ENCODE measurements around the gene PDSS2. TPM values are rescaled to one million over a fixed set of nuclear protein-coding genes. Genes with fewer than 3 reads are reported as not detected.
A peak's percentile ranks its signal among the peaks of the same experiment; 100 is the strongest.
"Not testable (repeated sequence)": the region's sequence is repeated elsewhere in the genome, so short reads cannot be mapped to it uniquely, and the experiment has no call there.

The PDSS2 gene
- total and polyA plus RNA-seq, 9 of the 15 experiments (the other 6 are each of a cell fraction or from before 2014, with no cell fraction given), result 5.8 to 21.1 (median 12.0) TPM

- TF ChIP-seq HINFP (tag; conservative IDR thresholded peaks at IDR 0.05; ENCODE audit: low read depth) (no peak), PHB2 (IDR thresholded peaks at IDR 0.05; ENCODE audit: low read depth) (no peak), RNF2 (IDR thresholded peaks at IDR 0.05) (peak; percentile 75; the same call in 1 of the 2 replicates), ZC3H8 (IDR thresholded peaks at IDR 0.05) (no peak), CBX2 (IDR thresholded peaks at IDR 0.05; ENCODE audit: insufficient read depth, low read length, poor library complexity, severe bottlenecking) (peak; percentile 98), EP400 (IDR thresholded peaks at IDR 0.05) (no peak), ZBED1 (IDR thresholded peaks at IDR 0.05) (no peak), SFPQ (IDR thresholded peaks at IDR 0.05; ENCODE audit: low read depth, low read length) (no peak), SAP30 (IDR thresholded peaks at IDR 0.05; ENCODE audit: borderline replicate concordance, insufficient read depth, low read depth, low read length, poor library complexity, severe bottlenecking) (no peak), CBX8 (IDR thresholded peaks at IDR 0.05; ENCODE audit: borderline replicate concordance, extremely low read depth, low read depth, low read length, poor library complexity, severe bottlenecking) (peak; percentile 99), UBTF (IDR thresholded peaks at IDR 0.05; ENCODE audit: borderline replicate concordance in 1 of 2, low read depth in 2 of 2, low read length in 2 of 2) (no peak)
Observed at GRCh38 chr6:107479089-107479690, 19.8 kb upstream of the PDSS2 start (continued).

- POLR2A ChIA-PET; H3K9me1 ChIP-seq (ENCODE audit: control insufficient read depth, insufficient read depth, low read length); H3K27ac ChIP-seq (ENCODE audit: extremely low read depth, low read depth, low read length); H3K4me3 ChIP-seq; H3K9me3 ChIP-seq (replicated peaks; ENCODE audit: control insufficient read depth, insufficient read depth, low read depth, low read length); H4K20me1 ChIP-seq (replicated peaks; ENCODE audit: control insufficient read depth, insufficient read depth, low read length); DNase-seq (ENCODE audit: extremely low read depth in 1 of 4, low spot score in 3 of 4); H3K4me1 ChIP-seq (replicated peaks in 1 of 2; ENCODE audit: control insufficient read depth in 2 of 2, insufficient read depth in 2 of 2, low read length in 2 of 2); H3K36me3 ChIP-seq (ENCODE audit: control insufficient read depth, insufficient read depth, low read length); H3K9ac ChIP-seq (ENCODE audit: insufficient read depth in 1 of 2, low read depth in 2 of 2, low read length in 2 of 2); H3K79me2 ChIP-seq (ENCODE audit: control insufficient read depth, insufficient read depth, low read length); ATAC-seq; H2AFZ ChIP-seq (ENCODE audit: low read depth, low read length); in situ Hi-C loops (cut with MboI); H3K4me2 ChIP-seq (ENCODE audit: insufficient read depth, low read length); BruUV-seq (replicated peaks); FAIRE-seq; intact Hi-C loops (cut with micrococcal nuclease): not testable (repeated sequence)
- 0% methylated on average over 2 of the region's 3 CpGs for WGBS (ENCODE audit: insufficient coverage, low coverage, missing lambda C conversion rate)
- CTCF ChIA-PET (ENCODE audit: low intra/inter-chr PET ratio), result interaction anchor here (0.6 kb wide), 1 partner anchor 86 kb away, joined by 7 read pairs; no protein-coding TSS in a partner anchor
- H3K27me3 ChIP-seq (ENCODE audit: control insufficient read depth in 2 of 2, insufficient read depth in 2 of 2, low read length in 2 of 2), result peaks cover 10 to 19% of the 10 kb centered on the region in 2 experiments; a peak in 3 of 5 replicates
Observed at GRCh38 chr6:107475826-107476225, 16.5 kb upstream of the PDSS2 start.
